Stomach (tissue), 9 donors: Measurements from ENCODE around the gene NHERF1. TPM values are rescaled to one million over a fixed set of nuclear protein-coding genes. Genes with fewer than 3 reads are reported as not detected.
A peak's percentile ranks its signal among the peaks of the same experiment; 100 is the strongest.

Experiments
- DNase-seq, 2 donors: peaks; one replicate each; pipeline versions ENCODE4 v3.0.0 to v3.0.0-alpha.2; 2013 to 2019
- H3K27ac ChIP-seq, 5 donors: fragments of 200-600 bp in 4 of 5; sonication (generic) in 4 of 5; one replicate each; pipeline ENCODE4 v1.5.1; 2013 to 2019; ENCODE audit warnings: mild to moderate bottlenecking in 1 of 5, moderate library complexity in 1 of 5
- H3K27me3 ChIP-seq, 3 donors: fragments of 200-600 bp; sonication (generic); one replicate each; pipeline ENCODE4 v1.5.1; 2017 to 2019; ENCODE audit warnings: mixed run types in 1 of 3
- H3K36me3 ChIP-seq, 4 donors: fragments of 200-600 bp; sonication (generic); 1 replicate in 3 of 4; 2 replicates in 1 of 4; pipeline ENCODE4 v1.5.1; 2016 to 2019
- H3K4me1 ChIP-seq, 4 donors: fragments of 200-600 bp; sonication (generic); one replicate each; pipeline ENCODE4 v1.5.1; 2016 to 2019
- H3K4me3 ChIP-seq, 4 donors: fragments of 200-600 bp; sonication (generic) in 3 of 4; one replicate each; pipeline ENCODE4 v1.5.1; 2016 to 2019; ENCODE audit warnings: mild to moderate bottlenecking in 1 of 4
- H3K9me3 ChIP-seq, 4 donors: fragments of 200-600 bp; sonication (generic); one replicate each; pipeline ENCODE4 v1.5.1; 2016 to 2019
- EP300 ChIP-seq: sonication (generic); formaldehyde crosslinking; IDR thresholded peaks from one replicate; pipeline ENCODE4 v1.6.1; 2017; ENCODE audit warnings: antibody characterized with exemption
- POLR2A ChIP-seq, 4 donors: fragments of 450-650 bp; IDR thresholded peaks; one replicate each; pipeline ENCODE4 v1.6.1; 2016; ENCODE audit warnings: antibody characterized with exemption in 4 of 4, control low read depth in 2 of 4, mild to moderate bottlenecking in 1 of 4, moderate library complexity in 1 of 4
- POLR2AphosphoS5 ChIP-seq, 3 donors: sonication (generic); formaldehyde crosslinking; IDR thresholded peaks; one replicate each; pipeline ENCODE4 v1.6.1; 2016; ENCODE audit warnings: antibody characterized with exemption in 3 of 3
- WGBS, 5 donors: extraction: QIAGEN DNeasy Blood & Tissue Kit in 3 of 5; methylation state at CpG; one replicate each; pipeline versions ENCODE4 v1.1.5 to v1.1.7; 2013 to 2018; 5-methylcytosine and 5-hydroxymethylcytosine counted together
- intact Hi-C: fragments of 100-400 bp; cut with DNase I; formaldehyde crosslinking; loops from one replicate; pipeline ENCODE4 v1.15.1; 2023; ENCODE audit warnings: low total_unique reads
- polyA plus RNA-seq, 3 donors: library from polyadenylated mRNA; stranded (reverse); fragments of 200-250 nt; gene quantifications; one replicate each; pipeline ENCODE4 v1.2.3, GENCODE V29; 2013
- total RNA-seq, 5 donors: library from RNA; depleted of rRNA; stranded (reverse); fragments of >200 nt; gene quantifications; one replicate each; pipeline versions ENCODE4 v1.1.0 to v1.2.3, GENCODE V29; 2014 to 2016
- TF ChIP-seq, protein P1 (sequence below), 7 experiments: fragments of 450-650 bp in 4 of 7; fragments of 200-600 bp in 3 of 7; sonication (generic) in 3 of 7; IDR thresholded peaks; one replicate each; pipeline ENCODE4 v1.5.1; 2016 to 2019; ENCODE audit warnings: antibody characterized with exemption in 7 of 7, control low read depth in 2 of 7, mild to moderate bottlenecking in 1 of 7
- donor health status: healthy with polysubstance abuse.
- donor health status: Bipolar disorder and iron deficiency.
- donor health status: healthy.

NHERF1 gene
- total and polyA plus RNA-seq, 8 donors = 14.9 to 152 (median 82.4) TPM

DNA sequence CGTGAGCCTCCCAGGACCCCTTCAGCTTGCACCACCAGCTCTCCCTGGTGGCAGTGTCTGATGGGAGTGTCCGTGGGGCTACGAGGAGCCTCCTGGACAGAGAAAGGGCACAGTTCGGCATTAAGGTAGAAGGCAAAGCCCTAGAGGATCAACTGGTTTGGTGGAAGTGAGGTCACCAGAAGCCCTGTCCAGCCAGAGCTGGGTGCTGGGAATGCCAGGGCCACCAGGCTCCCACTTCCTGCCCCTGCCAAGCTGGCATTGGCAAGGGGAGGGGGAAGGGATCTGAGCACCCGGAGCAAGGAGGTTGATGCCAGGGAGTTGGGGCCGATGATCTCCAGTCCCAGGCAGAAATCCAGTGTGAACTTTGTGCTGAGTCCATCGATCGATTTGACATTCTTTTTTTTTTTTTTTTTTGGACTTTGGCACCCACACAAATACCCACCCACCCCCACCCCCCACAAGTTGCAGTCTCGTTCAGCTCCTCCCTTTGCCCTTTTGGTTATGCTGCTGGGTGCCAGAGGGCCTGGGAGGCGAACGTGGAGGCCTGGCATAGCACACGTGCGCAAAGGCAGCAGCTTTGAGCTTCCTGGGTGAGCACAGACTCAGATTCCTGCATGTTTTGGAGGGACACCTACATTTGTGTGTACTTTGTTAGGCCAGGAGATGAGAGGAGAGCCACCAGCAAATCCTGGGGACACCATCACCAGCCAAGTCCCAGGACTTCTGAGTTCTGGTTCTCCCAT is 2.1 kb downstream of the NHERF1 start:
- Histone ChIP-seq H3K4me3 (peak overlapping the region; percentile 84 to 93 (median 87)), H3K27ac (peak overlapping the region; percentile 87 to 95 (median 92)), H3K9me3 (no peaks in the 10 kb centered on the region), H3K36me3 (peaks cover 0 to 4% (median 0%) of the 10 kb centered on the region in 4 donors), H3K4me1 (peaks cover 31 to 78% (median 69%) of the 10 kb centered on the region in 4 donors), H3K27me3 (no peaks in the 10 kb centered on the region)
- TF ChIP-seq, protein P1, sequence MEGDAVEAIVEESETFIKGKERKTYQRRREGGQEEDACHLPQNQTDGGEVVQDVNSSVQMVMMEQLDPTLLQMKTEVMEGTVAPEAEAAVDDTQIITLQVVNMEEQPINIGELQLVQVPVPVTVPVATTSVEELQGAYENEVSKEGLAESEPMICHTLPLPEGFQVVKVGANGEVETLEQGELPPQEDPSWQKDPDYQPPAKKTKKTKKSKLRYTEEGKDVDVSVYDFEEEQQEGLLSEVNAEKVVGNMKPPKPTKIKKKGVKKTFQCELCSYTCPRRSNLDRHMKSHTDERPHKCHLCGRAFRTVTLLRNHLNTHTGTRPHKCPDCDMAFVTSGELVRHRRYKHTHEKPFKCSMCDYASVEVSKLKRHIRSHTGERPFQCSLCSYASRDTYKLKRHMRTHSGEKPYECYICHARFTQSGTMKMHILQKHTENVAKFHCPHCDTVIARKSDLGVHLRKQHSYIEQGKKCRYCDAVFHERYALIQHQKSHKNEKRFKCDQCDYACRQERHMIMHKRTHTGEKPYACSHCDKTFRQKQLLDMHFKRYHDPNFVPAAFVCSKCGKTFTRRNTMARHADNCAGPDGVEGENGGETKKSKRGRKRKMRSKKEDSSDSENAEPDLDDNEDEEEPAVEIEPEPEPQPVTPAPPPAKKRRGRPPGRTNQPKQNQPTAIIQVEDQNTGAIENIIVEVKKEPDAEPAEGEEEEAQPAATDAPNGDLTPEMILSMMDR (IDR thresholded peaks at IDR 0.05) = no peak
- TF ChIP-seq POLR2AphosphoS5 (IDR thresholded peaks at IDR 0.05) = peak in 2 of 3 donors; percentile 43 to 60
- no peak for TF ChIP-seq EP300
- no peak for TF ChIP-seq POLR2A (IDR thresholded peaks at IDR 0.05)
- intact Hi-C loops = no loop called here
- peak; percentile 62 to 80 for DNase-seq
- WGBS, 5 donors = 16 to 33% (median 28%) methylated on average over 11 to 13 of the region's 13 CpGs

DNA sequence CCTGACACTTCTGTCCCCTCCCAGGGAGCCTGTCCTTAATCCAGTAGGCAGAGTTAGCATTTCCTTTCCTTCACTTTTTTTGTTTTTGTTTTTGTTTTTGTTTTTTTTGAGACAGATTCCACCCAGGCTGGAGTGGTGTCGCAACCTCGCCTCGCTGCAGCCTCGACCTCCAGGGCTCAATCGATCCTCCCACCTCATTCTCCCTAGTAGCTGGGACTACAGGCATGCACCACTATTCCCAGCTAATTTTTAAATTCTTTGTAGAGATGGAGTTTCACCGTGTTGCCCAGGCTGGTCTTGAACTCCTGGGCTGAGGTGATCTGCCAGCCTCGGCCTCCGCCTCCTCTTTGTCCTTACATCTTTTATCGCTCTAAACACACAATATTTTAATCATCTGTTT is 4.0 kb downstream of the NHERF1 start:
- Histone ChIP-seq H3K27ac (peak overlapping the region; percentile 29 to 94 (median 91)), H3K4me1 (peaks cover 40 to 73% (median 66%) of the 10 kb centered on the region in 4 donors), H3K36me3 (peaks cover 0 to 4% (median 0%) of the 10 kb centered on the region in 4 donors), H3K27me3 (no peaks in the 10 kb centered on the region), H3K4me3 (peak overlapping the region in 1 of 4 donors; percentile 89), H3K9me3 (no peaks in the 10 kb centered on the region)
- WGBS, 5 donors = 77 to 86% (median 84%) methylated on average over 9 of the region's 9 CpGs
- intact Hi-C loops = no loop called here
- TF ChIP-seq EP300 (no peak), POLR2A (IDR thresholded peaks at IDR 0.05) (no peak), POLR2AphosphoS5 (IDR thresholded peaks at IDR 0.05) (no peak)
- TF ChIP-seq, protein P1 (IDR thresholded peaks at IDR 0.05) = no peak
- no peak for DNase-seq

DNA sequence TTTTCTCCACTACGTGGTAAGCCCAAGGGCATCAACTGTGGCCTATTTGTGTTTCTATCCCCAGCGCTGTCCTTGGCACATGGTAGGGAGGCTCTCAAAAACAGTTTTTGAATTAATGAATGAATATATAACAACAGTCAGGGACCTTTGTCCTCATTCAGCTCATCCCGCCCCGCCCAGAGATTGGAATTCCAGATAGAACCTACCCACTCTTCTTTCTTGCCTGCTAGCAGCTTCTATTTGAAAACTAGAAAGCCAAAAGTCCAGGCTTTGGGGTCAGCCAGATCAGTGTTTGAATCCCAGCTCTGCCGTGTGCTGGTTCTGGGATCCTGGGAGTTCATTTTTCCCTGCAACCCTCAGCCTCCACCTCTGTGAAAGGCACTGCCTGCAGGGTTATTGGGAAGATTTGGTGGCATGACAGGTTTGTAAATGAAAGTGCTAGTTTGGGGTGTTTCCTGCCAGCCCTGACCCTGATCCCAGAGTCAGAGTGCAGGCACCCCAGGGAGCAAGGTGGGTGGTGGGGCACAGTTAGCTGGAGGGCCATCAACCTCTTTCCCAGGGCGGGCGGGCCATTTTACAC is 4.5 kb downstream of the NHERF1 start:
- peaks cover 0 to 4% (median 0%) of the 10 kb centered on the region in 4 donors for H3K36me3 ChIP-seq
- peaks cover 40 to 73% (median 66%) of the 10 kb centered on the region in 4 donors for H3K4me1 ChIP-seq
- no peak for DNase-seq
- H3K9me3 ChIP-seq = no peaks in the 10 kb centered on the region
- H3K27ac ChIP-seq = peak overlapping the region in 2 of 5 donors; percentile 23 to 91
- 79 to 88% (median 85%) methylated on average over 7 of the region's 7 CpGs for WGBS, 5 donors
- intact Hi-C loops = no loop called here
- TF ChIP-seq, protein P1 (IDR thresholded peaks at IDR 0.05) = no peak
- no peak for TF ChIP-seq EP300
- no peaks in the 10 kb centered on the region for H3K27me3 ChIP-seq
- H3K4me3 ChIP-seq = no peak overlapping the region

DNA sequence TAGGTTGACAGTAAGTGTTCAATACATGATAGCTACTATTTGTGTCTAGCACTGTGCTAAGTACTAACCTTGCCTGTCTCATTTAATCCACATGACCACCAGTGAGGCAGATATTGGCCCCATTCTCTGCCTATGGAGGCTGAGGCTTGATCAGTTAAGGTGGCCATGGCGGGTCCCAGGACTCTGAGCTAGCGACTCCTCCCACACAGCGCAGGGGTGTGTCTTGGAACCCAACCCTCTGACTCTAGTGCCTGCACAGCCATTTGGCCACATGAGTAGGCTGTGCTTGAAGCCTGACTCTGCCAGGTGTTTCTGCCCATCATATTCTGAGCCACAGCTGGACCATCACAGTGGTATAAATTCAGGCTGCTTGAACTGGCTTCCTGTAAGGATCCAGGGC is 6.4 kb downstream of the NHERF1 start:
- Histone ChIP-seq H3K27me3 (no peaks in the 10 kb centered on the region), H3K36me3 (peaks cover 0 to 4% (median 0%) of the 10 kb centered on the region in 4 donors), H3K9me3 (no peaks in the 10 kb centered on the region), H3K27ac (no peak overlapping the region), H3K4me3 (no peak overlapping the region), H3K4me1 (peaks cover 58 to 87% (median 73%) of the 10 kb centered on the region in 4 donors)
- intact Hi-C loops = no loop called here
- TF ChIP-seq EP300 (no peak), POLR2A (IDR thresholded peaks at IDR 0.05) (no peak), POLR2AphosphoS5 (IDR thresholded peaks at IDR 0.05) (no peak)
- TF ChIP-seq, protein P1 (IDR thresholded peaks at IDR 0.05) = no peak
- no peak for DNase-seq
- WGBS, 5 donors = 77 to 98% (median 97%) methylated on average over 3 of the region's 3 CpGs
